Right ventricle myocardium superior (tissue), 1 donor: ENCODE measurements around the gene DUOX2. TPM values are rescaled to one million over a fixed set of nuclear protein-coding genes. Genes with fewer than 3 reads are reported as not detected.
"Not testable (repeated sequence)": the region's sequence is repeated elsewhere in the genome, so short reads cannot be mapped to it uniquely, and the experiment has no call there.

Source experiments
- ATAC-seq: fragments of 200-7000 bp; cut with Tn5 transposase; one replicate; pipeline ENCODE4 v1.9.1; 2020; ENCODE audit warnings: mild to moderate bottlenecking; ENCODE audit not compliant: poor library complexity
- DNase-seq: peaks from one replicate; pipeline ENCODE4 v3.0.0-alpha.2; 2020
- intact Hi-C: fragments of 100-400 bp; cut with DNase I; formaldehyde crosslinking; loops from one replicate; pipeline ENCODE4 v1.11.2; 2022
- total RNA-seq: library from RNA; stranded (reverse); fragmentation: NEBNext Ultra II Directional; extraction: Animal tissue kit (Norgen Biotek cat#: 25700); gene quantifications from one replicate; pipeline ENCODE4 v1.2.1, GENCODE V29; 2021
- donor health status: DM: no; HTN: yes; CAD: no; lungs with severe emphysema.

The DUOX2 gene
- total RNA-seq, 1 donor from 2014 or later, result 0.08 TPM

DNA sequence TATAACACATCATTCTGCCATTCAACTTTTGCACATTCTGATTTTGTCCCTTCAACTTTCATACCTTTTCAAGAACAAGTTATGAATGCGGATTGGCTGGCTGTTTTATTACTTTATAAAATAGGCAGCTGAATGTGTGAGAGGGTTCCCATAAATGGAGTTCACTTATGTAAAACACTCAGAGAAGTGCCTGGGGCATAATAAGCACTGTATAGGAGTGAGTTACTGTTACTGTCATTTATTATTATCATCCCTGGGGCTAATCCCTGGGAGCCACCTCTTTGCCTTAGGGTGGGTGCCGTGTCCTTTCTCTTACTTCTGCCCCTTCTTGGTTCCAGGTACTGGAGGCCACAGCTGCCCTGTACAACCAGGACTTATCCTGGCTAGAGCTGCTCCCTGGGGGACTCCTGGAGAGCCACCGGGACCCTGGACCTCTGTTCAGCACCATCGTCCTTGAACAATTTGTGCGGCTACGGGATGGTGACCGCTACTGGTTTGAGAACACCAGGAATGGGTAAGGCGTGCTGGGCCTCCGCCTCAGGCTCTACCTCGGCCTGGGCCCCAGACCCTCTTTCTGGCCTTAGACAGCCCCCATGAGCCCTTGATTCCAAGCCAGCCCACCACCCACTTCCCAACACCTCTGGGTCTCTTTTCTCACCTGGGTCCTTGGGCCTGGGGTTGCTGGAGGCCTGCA is 26.7 kb upstream of the DUOX2 start:
- intact Hi-C loops, result no loop called here
- ATAC-seq, result no peak
- no peak for DNase-seq

GRCh38 chr15:45139770-45140169 is 25.8 kb upstream of the DUOX2 start:
- intact Hi-C loops, result no loop called here
- DNase-seq, result no peak
- no peak for ATAC-seq

GRCh38 chr15:45138814-45139765 is 25.1 kb upstream of the DUOX2 start:
- ATAC-seq (peak; percentile 34), DNase-seq (no peak)
- intact Hi-C loops, result no loop called here

GRCh38 chr15:45137703-45138102 is 23.7 kb upstream of the DUOX2 start:
- DNase-seq (no peak), ATAC-seq (no peak)
- intact Hi-C loops, result no loop called here

DNA sequence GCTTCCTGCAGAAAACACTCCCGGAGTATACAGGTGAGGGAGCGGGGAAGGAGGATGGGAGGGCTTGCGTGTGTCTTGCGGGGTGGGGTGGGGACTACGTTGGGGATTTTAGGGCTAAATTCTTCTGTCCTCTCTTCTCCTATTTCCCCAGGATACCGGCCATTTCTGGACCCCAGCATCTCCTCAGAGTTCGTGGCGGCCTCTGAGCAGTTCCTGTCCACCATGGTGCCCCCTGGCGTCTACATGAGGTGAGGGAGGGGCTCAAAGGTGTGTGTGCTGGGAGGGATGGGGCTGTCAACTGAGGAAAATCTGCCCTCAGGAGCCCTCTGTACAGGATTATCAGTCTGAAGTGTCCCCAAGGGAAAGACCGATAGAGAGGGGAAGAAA is 22.4 kb upstream of the DUOX2 start:
- intact Hi-C loops, result no loop called here
- DNase-seq (no peak), ATAC-seq (no peak)

DNA sequence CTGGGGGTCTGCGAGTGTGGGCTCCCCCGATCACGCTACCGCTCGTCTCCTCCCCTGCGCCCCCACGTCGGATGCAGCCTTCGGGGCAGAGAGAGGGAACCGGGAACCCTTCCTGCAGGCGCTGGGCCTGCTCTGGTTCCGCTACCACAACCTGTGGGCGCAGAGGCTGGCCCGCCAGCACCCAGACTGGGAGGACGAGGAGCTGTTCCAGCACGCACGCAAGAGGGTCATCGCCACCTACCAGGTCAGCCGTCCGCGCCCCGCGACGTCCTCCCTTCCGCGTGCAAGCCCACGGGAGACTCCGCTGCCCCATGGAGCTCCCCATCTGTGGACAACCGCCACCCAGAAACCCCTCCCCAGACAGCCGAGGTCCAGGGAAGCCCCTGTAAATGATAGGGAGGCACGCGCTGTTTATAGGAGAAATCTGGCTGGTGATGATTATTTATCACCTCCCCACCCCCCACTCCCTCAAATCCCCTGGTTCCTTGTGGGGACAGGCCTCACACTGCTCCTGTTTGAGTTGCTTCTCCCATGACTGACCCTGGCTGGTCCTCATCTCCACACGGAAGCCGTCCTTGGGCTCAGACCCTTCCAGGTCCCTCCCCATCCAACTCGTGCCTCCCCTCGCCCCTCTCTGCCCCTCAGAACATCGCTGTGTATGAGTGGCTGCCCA is 21.9 kb upstream of the DUOX2 start:
- ATAC-seq, result peak; percentile 14
- intact Hi-C loops, DNase-seq: not testable (repeated sequence)

GRCh38 chr15:45134682-45135604 is 21.0 kb upstream of the DUOX2 start:
- intact Hi-C loops, result no loop called here
- ATAC-seq (peak; percentile 74), DNase-seq (peak; percentile 57)

DNA sequence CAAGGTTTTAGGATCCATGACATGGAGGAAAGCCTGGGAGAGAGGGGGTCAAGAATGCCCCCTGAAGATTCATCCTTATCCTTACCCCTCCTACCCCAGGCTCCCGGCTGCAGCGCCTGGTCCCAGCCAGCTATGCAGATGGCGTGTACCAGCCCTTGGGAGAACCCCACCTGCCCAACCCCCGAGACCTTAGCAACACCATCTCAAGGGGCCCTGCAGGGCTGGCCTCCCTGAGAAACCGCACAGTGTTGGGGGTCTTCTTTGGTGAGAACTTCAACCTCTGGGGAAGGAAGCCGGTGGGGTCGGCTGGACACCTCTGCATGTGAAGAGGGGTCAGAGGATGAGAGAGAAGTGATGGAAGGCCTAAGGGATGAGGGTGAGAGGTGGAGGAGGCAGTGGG is 20.1 kb upstream of the DUOX2 start:
- no peak for ATAC-seq
- intact Hi-C loops, result no loop called here

DNA sequence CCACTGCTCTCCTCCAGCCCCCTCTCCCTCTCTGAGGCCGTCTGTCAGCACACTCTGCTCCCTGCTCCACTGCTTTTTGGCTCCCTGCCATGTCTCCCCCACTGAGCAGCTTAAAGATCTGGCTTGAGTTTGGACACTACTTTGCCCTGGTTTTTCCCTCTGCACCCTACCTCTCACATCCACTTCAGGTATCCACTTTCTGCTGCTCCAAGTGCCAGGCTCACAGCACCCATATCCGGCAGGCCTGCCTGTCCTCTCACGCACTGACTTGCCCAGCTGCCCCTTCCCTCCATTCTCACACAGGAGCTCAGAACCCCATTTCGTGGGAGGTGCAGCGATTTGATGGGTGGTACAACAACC is 19.6 kb upstream of the DUOX2 start:
- intact Hi-C loops, result no loop called here
- ATAC-seq, result no peak

More for the DNA sequence above, 20.1 kb upstream of the DUOX2 start:
- no peak for DNase-seq

DNA sequence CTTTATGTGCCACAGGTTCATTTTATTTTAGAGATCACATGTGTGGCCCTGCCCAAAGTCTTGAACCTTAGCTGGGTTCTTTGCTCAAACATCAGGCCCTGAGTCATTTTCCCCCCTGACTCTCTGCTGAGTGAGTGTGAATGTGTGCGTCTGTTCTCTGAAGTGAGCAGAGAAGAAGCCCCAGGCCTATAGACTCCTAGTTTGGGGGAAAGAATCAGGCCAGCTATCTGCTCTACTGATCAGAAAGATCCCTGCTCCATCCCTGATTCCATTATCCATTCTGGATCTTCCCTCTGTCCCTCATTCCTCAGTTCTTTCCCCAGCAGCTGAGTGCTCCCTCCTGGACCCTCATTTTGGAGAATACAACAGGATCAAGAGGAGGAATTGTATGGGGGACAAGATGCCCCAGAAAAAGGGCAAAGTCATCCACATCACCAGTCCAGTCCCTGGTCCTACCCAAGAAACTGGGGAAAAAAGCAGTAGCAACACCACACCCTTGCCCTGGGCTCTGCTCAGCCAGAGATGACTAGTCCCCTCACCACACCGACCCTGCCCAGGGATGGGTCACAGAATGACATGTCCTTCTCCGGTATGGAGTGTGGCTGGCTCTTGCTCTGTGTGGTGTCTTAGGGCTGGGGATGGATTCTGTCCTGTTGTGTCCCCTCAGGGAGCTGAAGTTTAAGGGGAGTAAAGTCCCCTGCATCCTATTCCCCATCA is 19.0 kb upstream of the DUOX2 start:
- DNase-seq (no peak), ATAC-seq (no peak)
- intact Hi-C loops, result no loop called here

More for the DNA sequence above, 19.6 kb upstream of the DUOX2 start:
- DNase-seq, result no peak

DNA sequence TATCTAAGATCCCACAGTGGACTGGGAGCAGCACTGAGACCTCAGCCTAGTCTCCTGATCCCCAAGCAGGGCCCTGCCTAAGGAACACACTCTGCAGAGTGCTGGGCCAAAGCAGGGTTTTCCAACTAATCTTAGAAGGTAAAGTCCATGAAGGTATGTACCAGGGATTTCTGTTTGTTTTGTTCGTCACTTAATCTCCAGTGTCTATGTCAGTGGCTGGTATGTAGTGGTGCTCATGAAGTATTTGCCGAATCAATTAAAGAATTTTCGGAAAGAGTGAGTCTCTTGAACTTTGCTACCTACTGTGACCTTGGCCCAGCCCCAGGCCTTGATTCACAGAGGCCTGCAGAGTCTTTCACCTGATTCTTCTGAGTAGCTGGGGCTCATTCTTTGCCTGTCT is 17.5 kb upstream of the DUOX2 start:
- DNase-seq (no peak), ATAC-seq (no peak)
- intact Hi-C loops, result no loop called here

DNA sequence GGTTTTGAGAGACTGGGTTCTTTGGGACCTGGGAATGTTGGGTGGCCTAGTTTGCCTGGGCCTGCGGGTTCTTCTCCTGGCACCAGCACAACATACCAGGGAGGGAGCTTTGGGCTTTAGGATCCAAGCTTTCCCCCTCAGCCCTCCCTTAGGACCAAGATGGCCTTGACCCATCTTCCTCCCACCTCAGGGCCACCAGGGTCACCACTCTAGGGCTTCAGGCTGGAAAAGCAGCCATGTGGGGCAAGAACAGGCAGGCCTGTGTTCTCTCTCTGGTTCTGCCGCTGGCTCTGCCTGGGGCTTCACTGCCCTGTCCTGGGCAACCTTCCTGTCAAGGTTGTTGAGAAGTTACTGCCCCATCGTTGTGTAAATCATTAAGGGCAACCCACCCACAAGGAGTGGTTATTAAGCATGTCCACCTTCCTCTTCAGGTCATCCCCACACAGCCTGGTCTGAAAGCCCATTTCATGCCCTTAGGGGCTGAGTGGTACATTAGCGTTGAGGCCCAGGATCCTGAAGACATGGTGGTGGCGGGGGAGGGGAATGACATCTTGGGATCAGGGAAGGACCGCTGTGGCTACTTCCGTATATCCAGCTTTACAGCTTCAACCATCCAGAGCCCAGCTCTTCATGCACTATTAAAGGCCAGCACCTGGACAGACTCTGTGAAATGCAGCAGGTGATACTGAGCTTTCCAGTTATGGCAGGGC is 16.5 kb upstream of the DUOX2 start:
- ATAC-seq, result no peak
- no peak for DNase-seq
- intact Hi-C loops, result no loop called here

DNA sequence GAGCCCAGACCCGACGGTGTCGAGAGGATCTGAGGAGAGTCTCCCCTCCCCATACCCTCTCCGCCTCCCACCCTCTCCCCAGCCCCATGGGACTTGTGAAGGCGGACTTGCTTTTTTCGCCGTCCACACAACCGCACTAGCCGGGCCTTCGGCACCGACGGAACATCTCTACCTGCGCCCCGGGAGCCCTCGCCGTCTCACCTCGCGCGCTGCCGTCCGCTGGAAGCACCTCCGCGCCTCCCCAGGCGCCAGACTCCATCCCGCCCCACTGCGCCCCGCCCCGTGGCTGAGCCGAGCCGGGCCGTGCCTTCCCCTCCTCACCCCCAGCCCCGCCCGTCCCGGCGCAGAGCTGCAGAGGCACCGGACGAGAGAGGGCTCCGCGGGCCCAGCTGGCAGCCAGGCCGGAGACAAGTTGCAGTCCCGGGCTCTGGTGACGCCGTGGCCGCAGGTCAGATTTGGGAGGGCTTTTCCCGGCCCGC is 15.7 kb upstream of the DUOX2 start, which contains the start of the genes DUOX1 and DUOXA1:
Gene DUOX1 (plus strand): TSS at position 344 of the 479 bp plus-strand sequence. CDS start 1,973 bp downstream, outside the sequence.
Gene DUOXA1 (minus strand): TSS at position 229 of the 479 bp plus-strand sequence. CDS start 6,865 bp downstream, outside the sequence.
- DNase-seq (peak; percentile 64), ATAC-seq (peak; percentile 86)
- intact Hi-C loops, result no loop called here

DNA sequence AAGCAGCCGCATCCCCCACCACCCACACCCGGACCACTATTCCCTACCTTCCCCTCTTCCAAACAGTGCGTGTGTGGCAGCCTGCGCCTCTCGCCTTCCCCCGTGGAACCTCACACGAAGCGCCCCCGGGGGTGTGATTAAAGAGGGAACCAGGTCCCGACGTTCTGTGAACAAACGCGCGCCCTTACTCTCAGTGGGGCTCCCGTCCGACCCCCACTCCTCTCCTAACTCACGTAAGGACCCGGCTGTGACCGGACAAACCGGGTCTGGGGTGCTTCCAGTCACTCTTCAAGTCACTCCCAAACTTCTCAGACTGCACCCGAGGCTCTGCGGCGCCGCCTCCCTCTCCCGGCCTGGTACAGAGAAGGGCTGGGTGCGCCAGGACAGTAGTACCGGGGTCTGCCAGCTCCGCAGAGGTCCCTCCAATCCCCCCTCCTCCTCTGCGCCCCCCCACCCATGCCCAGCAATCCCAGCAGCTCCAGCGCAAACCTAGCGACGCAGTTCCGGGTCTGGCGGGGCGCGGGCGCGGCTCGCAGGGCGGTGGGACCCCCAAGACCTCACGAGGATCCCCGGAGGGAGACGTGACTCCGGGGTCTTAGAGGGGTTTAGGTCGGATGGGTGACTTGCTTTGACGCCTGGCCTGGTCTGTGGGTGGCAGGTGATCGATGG is 15.1 kb upstream of the DUOX2 start:
- intact Hi-C loops, result no loop called here
- ATAC-seq (peak; percentile 38), DNase-seq (no peak)

DNA sequence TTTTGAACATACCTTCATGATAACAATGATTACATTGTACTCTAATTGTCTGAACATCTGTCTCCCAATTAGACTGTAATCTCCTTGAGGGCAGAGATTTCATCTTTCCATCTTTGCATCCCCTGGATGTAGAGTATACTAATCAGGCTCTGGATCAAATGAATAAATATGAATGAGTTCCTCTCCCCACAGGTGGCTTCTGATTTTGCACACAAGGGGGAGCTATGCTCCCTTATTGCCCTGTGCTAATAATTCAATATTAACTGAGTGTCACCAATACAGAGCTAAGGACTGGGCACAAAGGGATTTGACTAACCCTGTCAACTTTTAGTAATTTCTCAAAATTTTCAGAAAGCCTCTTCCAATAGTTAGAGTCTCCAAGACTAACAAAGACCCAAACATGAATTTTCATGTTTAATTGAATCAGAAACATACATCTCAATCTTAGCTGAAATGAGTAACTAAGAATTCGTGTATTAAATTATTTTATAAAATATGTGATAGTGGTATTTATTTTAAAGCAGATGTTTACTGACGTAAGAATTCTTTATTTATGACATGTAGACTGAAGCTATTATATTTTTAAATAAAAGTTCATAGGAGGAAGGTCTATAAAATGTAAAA is 12.7 kb upstream of the DUOX2 start:
- ATAC-seq (no peak), DNase-seq (no peak)
- intact Hi-C loops, result no loop called here

- DNase-seq, result no peak
- no peak for ATAC-seq
Observed at GRCh38 chr15:45123397-45123796, 9.4 kb upstream of the DUOX2 start.

More at GRCh38 chr15:45123397-45123796, 9.4 kb upstream of the DUOX2 start:
- intact Hi-C loops, result no loop called here
